CD4-positive, CD25-positive, alpha-beta regulatory T cell (primary cell): ENCODE results near the gene VWA5B1. TPM values are rescaled to one million over a fixed set of nuclear protein-coding genes. Genes with fewer than 3 reads are reported as not detected.

Experiments used
- ATAC-seq, 2 donors: fragments of 150-1000 bp; cut with Tn5 transposase; one replicate each; pipeline ENCODE4 v1.10.0; 2021; ENCODE audit warnings: low read depth in 2 of 2, moderate number of reproducible peaks in 2 of 2, moderate library complexity in 1 of 2
- DNase-seq, 3 donors: peaks; one replicate each; pipeline versions ENCODE4 v3.0.0 to v3.0.0-alpha.2; 2012 to 2022; ENCODE audit warnings: mixed read lengths in 1 of 3
- H3K27ac ChIP-seq: one replicate; pipeline ENCODE4 v1.7.0; 2013; ENCODE audit warnings: mild to moderate bottlenecking, low read length; ENCODE audit not compliant: insufficient read depth, poor library complexity, severe bottlenecking
- H3K27me3 ChIP-seq: one replicate; pipeline ENCODE4 v1.7.0; 2013; ENCODE audit warnings: low read length; ENCODE audit not compliant: control insufficient read depth, insufficient read depth
- H3K36me3 ChIP-seq: one replicate; pipeline ENCODE4 v1.7.0; 2013; ENCODE audit warnings: mild to moderate bottlenecking, low read length, moderate library complexity; ENCODE audit not compliant: control insufficient read depth, insufficient read depth
- H3K4me1 ChIP-seq: 2 replicates; pipeline ENCODE4 v1.7.0; 2013; ENCODE audit warnings: mild to moderate bottlenecking, low read length; ENCODE audit not compliant: insufficient read depth, control insufficient read depth, poor library complexity, severe bottlenecking
- H3K4me3 ChIP-seq: one replicate; pipeline ENCODE4 v1.7.0; 2013; ENCODE audit warnings: low read depth, mild to moderate bottlenecking, low read length, moderate library complexity
- H3K9me3 ChIP-seq, 2 experiments: 1 replicate in 1 of 2; 2 replicates in 1 of 2; pipeline ENCODE4 v1.7.0; 2013; ENCODE audit warnings: low read length in 2 of 2, mild to moderate bottlenecking in 1 of 2, moderate library complexity in 1 of 2; ENCODE audit not compliant: control insufficient read depth in 2 of 2
- H3K27ac Mint-ChIP-seq, 3 donors: one replicate each; pipeline ENCODE4 v1.8.0; 2020 to 2022; ENCODE audit warnings: mild to moderate bottlenecking in 3 of 3, mixed read lengths in 3 of 3, moderate library complexity in 2 of 3
- H3K27me3 Mint-ChIP-seq: one replicate; pipeline ENCODE4 v1.8.0; 2022; ENCODE audit warnings: mild to moderate bottlenecking, mixed read lengths
- H3K36me3 Mint-ChIP-seq: one replicate; pipeline ENCODE4 v1.8.0; 2020; ENCODE audit warnings: mixed read lengths
- H3K4me1 Mint-ChIP-seq, 4 donors: one replicate each; pipeline ENCODE4 v1.8.0; 2020 to 2022; ENCODE audit warnings: mixed read lengths in 4 of 4, mild to moderate bottlenecking in 1 of 4
- H3K4me3 Mint-ChIP-seq, 4 donors: one replicate each; pipeline ENCODE4 v1.8.0; 2020 to 2022; ENCODE audit warnings: mild to moderate bottlenecking in 4 of 4, mixed read lengths in 4 of 4, moderate library complexity in 3 of 4
- H3K9me3 Mint-ChIP-seq, 7 donors: one replicate each; pipeline ENCODE4 v1.8.0; 2020 to 2022; ENCODE audit warnings: mixed read lengths in 7 of 7, mild to moderate bottlenecking in 3 of 7, moderate library complexity in 2 of 7
- polyA plus RNA-seq, 4 donors: library from polyadenylated mRNA; unstranded; fragments of 300-500 nt; fragmentation: Illumina TruSeq; gene quantifications; one replicate each; pipeline ENCODE4 v1.2.3, GENCODE V29; 2021
- total RNA-seq: library from RNA; stranded (reverse); gene quantifications from one replicate; pipeline ENCODE4 v1.2.3, GENCODE V29; 2022

VWA5B1 gene
- total RNA-seq, result not detected
- under 1 TPM in 1 of 4 donors, not detected in 3; 0.08 TPM for polyA plus RNA-seq

- Mint-ChIP-seq H3K4me3 (peak within 1 kb of the TSS in 3 of 4 donors; percentile 27 to 72 (median 39)), H3K4me1 (peaks cover 0 to 14% (median 2%) of the 10 kb centered on the region in 4 donors), H3K27ac (no peak within 1 kb of the TSS)
These were observed at the start of gene VWA5B1 for GRCh38 chr1:20290624-20291597. TSS of gene VWA5B1 (plus strand) at chr1:20290875. CDS start at chr1:20310602, 19,727 bp downstream.

GRCh38 chr1:20242890-20243479, 47.7 kb upstream of the VWA5B1 start:
- Histone ChIP-seq H3K4me1 (no peaks in the 10 kb centered on the region), H3K27ac (no peak overlapping the region), H3K36me3 (no peaks in the 10 kb centered on the region), H3K9me3 (no peaks in the 10 kb centered on the region), H3K4me3 (no peak overlapping the region), H3K27me3 (peaks cover 3% of the 10 kb centered on the region)
- no peak overlapping the region for H3K4me3 Mint-ChIP-seq
- H3K9me3 Mint-ChIP-seq, result no peaks in the 10 kb centered on the region
- peaks cover 23% of the 10 kb centered on the region for H3K27me3 Mint-ChIP-seq
- no peak overlapping the region for H3K27ac Mint-ChIP-seq
- no peaks in the 10 kb centered on the region for H3K36me3 Mint-ChIP-seq
- ATAC-seq (no peak), DNase-seq (no peak)
- no peaks in the 10 kb centered on the region for H3K4me1 Mint-ChIP-seq

More at GRCh38 chr1:20290624-20291597, at the start of gene VWA5B1:
- no peaks in the 10 kb centered on the region for H3K27me3 ChIP-seq
- no peak within 1 kb of the TSS for H3K27ac ChIP-seq
- H3K36me3 ChIP-seq, result no peaks in the 10 kb centered on the region
- no peak for DNase-seq
- H3K27me3 Mint-ChIP-seq, result peaks cover 50% of the 10 kb centered on the region
- H3K36me3 Mint-ChIP-seq, result no peaks in the 10 kb centered on the region
- H3K9me3 ChIP-seq, result no peaks in the 10 kb centered on the region
- no peak for ATAC-seq
- H3K4me1 ChIP-seq, result no peaks in the 10 kb centered on the region
- H3K9me3 Mint-ChIP-seq, result peaks cover 0 to 2% (median 0%) of the 10 kb centered on the region in 7 donors
- no peak within 1 kb of the TSS for H3K4me3 ChIP-seq

DNA sequence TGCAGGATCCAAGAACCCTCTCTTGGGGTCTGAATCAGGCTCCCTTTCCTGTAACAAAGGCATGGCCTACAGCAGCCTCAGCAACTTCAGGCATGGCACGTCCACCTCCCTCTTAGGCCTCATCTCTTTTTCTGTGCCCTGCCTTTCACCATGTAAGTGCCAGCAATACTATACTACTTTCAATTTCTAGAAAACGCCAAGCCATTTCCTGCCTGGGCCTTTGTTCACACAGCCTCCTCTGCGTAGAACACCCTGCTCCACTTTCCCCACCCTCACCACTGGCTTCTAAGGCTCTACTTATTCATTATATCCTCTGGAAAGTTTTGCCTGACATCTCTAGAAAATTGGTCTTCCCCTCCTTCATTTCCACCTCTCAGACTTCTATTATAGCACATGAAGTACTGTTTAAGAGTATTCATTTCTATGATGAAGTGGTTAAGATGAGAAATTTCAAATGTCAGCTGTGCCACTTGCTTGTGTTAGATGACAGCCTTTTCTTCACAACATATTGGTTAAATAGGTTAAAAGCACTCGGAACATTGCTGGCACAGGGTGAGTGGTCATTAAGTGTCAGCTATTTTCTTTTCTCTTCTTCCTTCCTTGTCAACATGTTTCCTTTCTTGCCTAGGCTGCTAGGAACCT, 41.6 kb upstream of the VWA5B1 start:
- peak in 2 of 3 donors; percentile 25 to 72 for DNase-seq
- H3K4me1 ChIP-seq, result peaks cover 5% of the 10 kb centered on the region
- no peaks in the 10 kb centered on the region for H3K9me3 ChIP-seq
- ATAC-seq, result peak; percentile 81 to 87
- peak overlapping the region; percentile 47 for H3K27ac ChIP-seq
- H3K9me3 Mint-ChIP-seq, result no peaks in the 10 kb centered on the region
- no peaks in the 10 kb centered on the region for H3K36me3 ChIP-seq
- peaks cover 0 to 26% (median 15%) of the 10 kb centered on the region in 4 donors for H3K4me1 Mint-ChIP-seq
- H3K27me3 ChIP-seq, result peaks cover 3% of the 10 kb centered on the region
- no peaks in the 10 kb centered on the region for H3K27me3 Mint-ChIP-seq
- peak overlapping the region; percentile 25 to 79 (median 75) for H3K4me3 Mint-ChIP-seq
- no peaks in the 10 kb centered on the region for H3K36me3 Mint-ChIP-seq
- H3K27ac Mint-ChIP-seq, result peak overlapping the region; percentile 88 to 97 (median 89)
- H3K4me3 ChIP-seq, result peak overlapping the region; percentile 49

DNA sequence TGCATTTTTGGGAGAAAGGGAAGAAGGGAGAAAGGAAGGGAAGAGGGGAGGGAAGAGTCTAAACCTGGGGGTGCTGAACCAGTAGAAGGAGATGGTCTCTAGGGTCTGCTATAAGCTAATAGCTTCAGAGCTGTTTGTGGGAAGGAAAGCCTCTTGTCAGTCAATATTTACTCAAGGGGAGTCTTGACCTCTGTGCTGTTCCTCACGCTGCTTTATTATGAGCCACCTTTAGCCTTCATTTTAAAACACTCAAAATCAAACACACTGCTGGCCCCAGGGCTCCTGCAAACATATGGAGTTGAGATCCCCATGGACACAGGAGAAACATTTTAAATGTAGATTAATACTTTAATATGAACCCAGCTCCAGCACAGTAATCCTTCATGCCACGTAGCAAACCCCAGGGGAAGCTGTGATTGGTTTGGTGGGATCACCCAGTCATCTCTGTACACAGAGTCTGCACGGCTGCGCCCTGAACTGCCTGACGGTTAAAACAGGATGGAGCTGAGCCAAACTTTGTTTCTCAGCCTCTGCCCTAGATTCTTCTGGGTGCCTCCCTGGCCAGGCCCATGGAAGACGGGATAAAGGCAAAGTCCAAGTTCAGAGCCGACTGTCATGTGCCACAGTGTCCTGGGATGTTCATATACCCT, 40.2 kb upstream of the VWA5B1 start:
- H3K27ac ChIP-seq, result no peak overlapping the region
- Mint-ChIP-seq H3K27ac (peak overlapping the region; percentile 4 to 75 (median 72)), H3K27me3 (no peaks in the 10 kb centered on the region), H3K4me1 (peaks cover 0 to 26% (median 15%) of the 10 kb centered on the region in 4 donors), H3K4me3 (no peak overlapping the region), H3K9me3 (no peaks in the 10 kb centered on the region), H3K36me3 (no peaks in the 10 kb centered on the region)
- ATAC-seq, result peak in 1 of 2 donors; percentile 26
- H3K27me3 ChIP-seq, result no peaks in the 10 kb centered on the region
- H3K4me1 ChIP-seq, result peaks cover 5% of the 10 kb centered on the region
- no peaks in the 10 kb centered on the region for H3K9me3 ChIP-seq
- no peak overlapping the region for H3K4me3 ChIP-seq
- no peaks in the 10 kb centered on the region for H3K36me3 ChIP-seq
- peak in 1 of 3 donors; percentile 31 for DNase-seq

DNA sequence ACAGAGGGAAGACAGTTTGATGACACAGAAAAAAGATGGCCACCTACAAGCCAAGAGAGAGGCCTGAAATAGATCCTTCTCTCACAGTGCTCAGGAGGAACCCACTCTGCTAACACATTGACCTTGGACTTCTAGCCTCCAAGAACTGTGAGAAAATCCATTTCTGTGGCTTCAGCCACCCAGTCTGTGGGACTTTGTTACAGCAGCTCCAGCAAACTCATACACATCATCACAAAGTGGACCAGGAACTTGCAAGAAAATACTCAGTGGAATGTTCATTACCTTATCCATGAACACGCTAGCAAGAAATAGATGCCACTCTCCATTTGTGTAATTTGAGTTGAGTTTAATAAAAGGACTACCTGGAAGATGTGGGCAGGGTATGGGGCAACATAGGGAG, 38.1 kb upstream of the VWA5B1 start:
- H3K27ac ChIP-seq, result no peak overlapping the region
- ATAC-seq (no peak), DNase-seq (no peak)
- H3K36me3 ChIP-seq, result no peaks in the 10 kb centered on the region
- H3K4me3 ChIP-seq, result no peak overlapping the region
- H3K27me3 Mint-ChIP-seq, result peaks cover 4% of the 10 kb centered on the region
- H3K4me3 Mint-ChIP-seq, result no peak overlapping the region
- H3K27ac Mint-ChIP-seq, result no peak overlapping the region
- no peaks in the 10 kb centered on the region for H3K9me3 ChIP-seq
- H3K36me3 Mint-ChIP-seq, result no peaks in the 10 kb centered on the region
- peaks cover 5% of the 10 kb centered on the region for H3K4me1 ChIP-seq
- H3K4me1 Mint-ChIP-seq, result peaks cover 0 to 26% (median 17%) of the 10 kb centered on the region in 4 donors
- H3K27me3 ChIP-seq, result peaks cover 3% of the 10 kb centered on the region
- H3K9me3 Mint-ChIP-seq, result no peaks in the 10 kb centered on the region

- peaks cover 0 to 8% (median 3%) of the 10 kb centered on the region in 4 donors for H3K4me1 Mint-ChIP-seq
- peaks cover 8% of the 10 kb centered on the region for H3K27me3 Mint-ChIP-seq
- H3K4me3 Mint-ChIP-seq, result no peak overlapping the region
- peak overlapping the region in 1 of 3 donors; percentile 27 for H3K27ac Mint-ChIP-seq
- H3K4me1 ChIP-seq, result no peaks in the 10 kb centered on the region
- no peak for DNase-seq
- no peaks in the 10 kb centered on the region for H3K36me3 Mint-ChIP-seq
- no peak overlapping the region for H3K4me3 ChIP-seq
- H3K9me3 Mint-ChIP-seq, result no peaks in the 10 kb centered on the region
- no peaks in the 10 kb centered on the region for H3K36me3 ChIP-seq
- ATAC-seq, result no peak
- H3K9me3 ChIP-seq, result no peaks in the 10 kb centered on the region
- H3K27ac ChIP-seq, result no peak overlapping the region
- peaks cover 3% of the 10 kb centered on the region for H3K27me3 ChIP-seq
These were observed 35.0 kb upstream of the VWA5B1 start for GRCh38 chr1:20255666-20256065.

- no peak for DNase-seq
- no peaks in the 10 kb centered on the region for H3K4me1 ChIP-seq
- no peaks in the 10 kb centered on the region for H3K36me3 ChIP-seq
- Mint-ChIP-seq H3K27ac (no peak overlapping the region), H3K36me3 (no peaks in the 10 kb centered on the region), H3K27me3 (peaks cover 8% of the 10 kb centered on the region), H3K4me3 (no peak overlapping the region), H3K4me1 (peaks cover 0 to 4% (median 0%) of the 10 kb centered on the region in 4 donors), H3K9me3 (peaks cover 0 to 2% (median 0%) of the 10 kb centered on the region in 7 donors)
- no peaks in the 10 kb centered on the region for H3K9me3 ChIP-seq
- H3K27me3 ChIP-seq, result peaks cover 6% of the 10 kb centered on the region
- H3K27ac ChIP-seq, result no peak overlapping the region
- no peak for ATAC-seq
- no peak overlapping the region for H3K4me3 ChIP-seq
These were observed 31.0 kb upstream of the VWA5B1 start for GRCh38 chr1:20259646-20260045.
